Measurements from ENCODE around the gene INF2. TPM values are rescaled to one million over a fixed set of nuclear protein-coding genes. Genes with fewer than 3 reads are reported as not detected.

The INF2 gene
- total RNA-seq, 1 donor from 2014 or later, result 126 TPM

- H3K4me2 ChIP-seq (ENCODE audit: low read length), result no peak overlapping the region
- H3K79me2 ChIP-seq (ENCODE audit: insufficient read depth, low read length), result peaks cover 57% of the 10 kb centered on the region
- no peaks in the 10 kb centered on the region for H3K27me3 ChIP-seq (ENCODE audit: insufficient read depth, low read length)
- H3K9ac ChIP-seq (ENCODE audit: low read length), result no peak overlapping the region
- no peaks in the 10 kb centered on the region for H3K27me3 Mint-ChIP-seq (ENCODE audit: low read depth, unreplicated experiment)
- FAIRE-seq (no peak), DNase-seq (ENCODE audit: low read depth) (no peak)
- no peak for TF ChIP-seq EZH2 (IDR thresholded peaks at IDR 0.05; ENCODE audit: insufficient read depth, low read length)
- TF ChIP-seq CTCF (IDR thresholded peaks at IDR 0.05; ENCODE audit: insufficient read depth, low read depth, low read length), result no peak
- peaks cover 16% of the 10 kb centered on the region for H3K4me1 ChIP-seq (ENCODE audit: insufficient read depth, low read length)
- H3K4me3 Mint-ChIP-seq (ENCODE audit: unreplicated experiment), result no peak overlapping the region
- no peaks in the 10 kb centered on the region for H3K9me3 Mint-ChIP-seq (ENCODE audit: unreplicated experiment)
- H2AFZ ChIP-seq (ENCODE audit: low read depth, low read length), result no peak overlapping the region
- no peak overlapping the region for H3K27ac Mint-ChIP-seq (ENCODE audit: unreplicated experiment)
- no peak overlapping the region for H3K4me3 ChIP-seq (ENCODE audit: insufficient read depth, low read depth, low read length)
- H3K9me3 ChIP-seq (ENCODE audit: insufficient read depth, low read depth, low read length), result no peaks in the 10 kb centered on the region
- peaks cover 14% of the 10 kb centered on the region for H3K4me1 Mint-ChIP-seq (ENCODE audit: low read depth, unreplicated experiment)
- H3K36me3 Mint-ChIP-seq (ENCODE audit: low read depth, unreplicated experiment), result peaks cover 9% of the 10 kb centered on the region
- H4K20me1 ChIP-seq (ENCODE audit: insufficient read depth, low read length), result peaks cover 79% of the 10 kb centered on the region
- peaks cover 9% of the 10 kb centered on the region for H3K36me3 ChIP-seq (ENCODE audit: insufficient read depth, low read length)
- H3K27ac ChIP-seq (ENCODE audit: low read depth, low read length), result no peak overlapping the region
Observed at GRCh38 chr14:104756477-104757237, 67.2 kb downstream of the INF2 start.

DNA sequence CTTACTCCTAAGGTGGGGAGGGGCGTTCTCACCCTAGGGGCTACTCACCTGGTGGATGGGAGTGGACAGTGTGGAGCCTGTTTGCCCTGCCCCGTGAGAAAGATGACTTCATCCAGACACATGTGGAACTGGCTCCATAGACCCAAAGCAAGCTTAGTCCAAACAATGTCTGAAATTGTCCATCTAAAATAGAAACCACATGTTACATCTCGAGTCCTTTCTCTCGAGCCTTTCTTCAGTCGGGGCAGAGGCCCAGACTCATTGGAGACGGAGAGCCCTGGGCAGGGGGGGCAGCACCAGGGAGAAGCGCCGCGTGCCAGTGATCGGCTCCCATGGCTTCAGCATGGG is 67.8 kb downstream of the INF2 start:
- no peak for DNase-seq (ENCODE audit: low read depth)
- H3K27ac Mint-ChIP-seq (ENCODE audit: unreplicated experiment), result no peak overlapping the region
- H3K4me1 ChIP-seq (ENCODE audit: insufficient read depth, low read length), result peaks cover 14% of the 10 kb centered on the region
- H3K4me2 ChIP-seq (ENCODE audit: low read length), result no peak overlapping the region
- H3K27me3 ChIP-seq (ENCODE audit: insufficient read depth, low read length), result no peaks in the 10 kb centered on the region
- no peaks in the 10 kb centered on the region for H3K9me3 ChIP-seq (ENCODE audit: insufficient read depth, low read depth, low read length)
- H3K27ac ChIP-seq (ENCODE audit: low read depth, low read length), result no peak overlapping the region
- H3K4me3 Mint-ChIP-seq (ENCODE audit: unreplicated experiment), result no peak overlapping the region
- H3K36me3 Mint-ChIP-seq (ENCODE audit: low read depth, unreplicated experiment), result peaks cover 12% of the 10 kb centered on the region
- TF ChIP-seq CTCF (IDR thresholded peaks at IDR 0.05; ENCODE audit: insufficient read depth, low read depth, low read length) (no peak), EZH2 (IDR thresholded peaks at IDR 0.05; ENCODE audit: insufficient read depth, low read length) (no peak)
- H2AFZ ChIP-seq (ENCODE audit: low read depth, low read length), result no peak overlapping the region
- H3K4me3 ChIP-seq (ENCODE audit: insufficient read depth, low read depth, low read length), result no peak overlapping the region
- peaks cover 57% of the 10 kb centered on the region for H3K79me2 ChIP-seq (ENCODE audit: insufficient read depth, low read length)
- no peaks in the 10 kb centered on the region for H3K9me3 Mint-ChIP-seq (ENCODE audit: unreplicated experiment)
- no peaks in the 10 kb centered on the region for H3K27me3 Mint-ChIP-seq (ENCODE audit: low read depth, unreplicated experiment)
- H3K36me3 ChIP-seq (ENCODE audit: insufficient read depth, low read length), result peaks cover 9% of the 10 kb centered on the region
- peaks cover 14% of the 10 kb centered on the region for H3K4me1 Mint-ChIP-seq (ENCODE audit: low read depth, unreplicated experiment)
- H4K20me1 ChIP-seq (ENCODE audit: insufficient read depth, low read length), result peaks cover 79% of the 10 kb centered on the region
- no peak for FAIRE-seq
- H3K9ac ChIP-seq (ENCODE audit: low read length), result no peak overlapping the region

DNA sequence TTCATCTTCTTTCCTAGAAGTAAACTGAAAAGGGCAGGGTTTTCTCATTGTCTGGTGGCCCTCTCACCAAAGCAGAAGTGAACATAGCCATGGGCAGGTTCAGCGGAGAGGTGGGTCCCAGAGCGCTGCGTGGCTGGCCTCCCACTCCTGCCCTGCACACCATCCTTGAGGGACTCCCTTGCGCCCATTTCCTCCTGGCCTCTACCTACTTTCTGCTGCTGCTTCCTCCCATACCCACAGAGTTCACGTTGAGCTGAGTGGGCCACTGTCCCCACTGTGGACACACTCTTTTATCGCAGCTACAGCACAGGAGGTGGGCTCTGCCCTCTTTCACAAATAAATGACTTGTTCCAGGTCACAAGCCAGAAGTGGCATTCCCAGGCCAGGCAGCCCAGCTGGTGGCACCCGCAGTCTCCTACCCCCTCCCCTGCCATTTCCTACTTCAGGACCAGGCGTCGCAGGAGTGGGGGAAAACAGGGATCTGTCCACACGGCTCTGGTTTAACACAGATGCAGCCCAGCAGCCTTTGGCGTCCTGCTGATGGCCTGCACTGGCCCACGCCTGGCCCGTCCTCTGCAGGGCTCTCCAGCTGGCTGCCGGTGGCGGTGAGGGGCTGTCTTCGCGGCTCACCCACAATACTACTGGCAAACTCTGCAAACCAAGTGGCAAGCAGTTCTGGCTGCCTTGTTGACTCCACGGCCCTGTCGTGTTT is 68.4 kb downstream of the INF2 start:
- H4K20me1 ChIP-seq (ENCODE audit: insufficient read depth, low read length), result peaks cover 79% of the 10 kb centered on the region
- H3K4me3 Mint-ChIP-seq (ENCODE audit: unreplicated experiment), result no peak overlapping the region
- no peak for TF ChIP-seq EZH2 (IDR thresholded peaks at IDR 0.05; ENCODE audit: insufficient read depth, low read length)
- TF ChIP-seq CTCF (IDR thresholded peaks at IDR 0.05; ENCODE audit: insufficient read depth, low read depth, low read length), result no peak
- peaks cover 57% of the 10 kb centered on the region for H3K79me2 ChIP-seq (ENCODE audit: insufficient read depth, low read length)
- peaks cover 13% of the 10 kb centered on the region for H3K4me1 ChIP-seq (ENCODE audit: insufficient read depth, low read length)
- H3K27ac ChIP-seq (ENCODE audit: low read depth, low read length), result no peak overlapping the region
- H3K9me3 ChIP-seq (ENCODE audit: insufficient read depth, low read depth, low read length), result no peaks in the 10 kb centered on the region
- H3K4me1 Mint-ChIP-seq (ENCODE audit: low read depth, unreplicated experiment), result peaks cover 14% of the 10 kb centered on the region
- H3K9ac ChIP-seq (ENCODE audit: low read length), result no peak overlapping the region
- H3K27me3 ChIP-seq (ENCODE audit: insufficient read depth, low read length), result no peaks in the 10 kb centered on the region
- H3K4me2 ChIP-seq (ENCODE audit: low read length), result no peak overlapping the region
- H3K36me3 ChIP-seq (ENCODE audit: insufficient read depth, low read length), result peaks cover 9% of the 10 kb centered on the region
- peaks cover 15% of the 10 kb centered on the region for H3K36me3 Mint-ChIP-seq (ENCODE audit: low read depth, unreplicated experiment)
- no peak overlapping the region for H2AFZ ChIP-seq (ENCODE audit: low read depth, low read length)
- DNase-seq (ENCODE audit: low read depth) (no peak), FAIRE-seq (no peak)
- no peaks in the 10 kb centered on the region for H3K9me3 Mint-ChIP-seq (ENCODE audit: unreplicated experiment)
- H3K27me3 Mint-ChIP-seq (ENCODE audit: low read depth, unreplicated experiment), result no peaks in the 10 kb centered on the region
- H3K4me3 ChIP-seq (ENCODE audit: insufficient read depth, low read depth, low read length), result no peak overlapping the region
- H3K27ac Mint-ChIP-seq (ENCODE audit: unreplicated experiment), result no peak overlapping the region
